Measurements from ENCODE around the gene EHD2. TPM values are rescaled to one million over a fixed set of nuclear protein-coding genes. Genes with fewer than 3 reads are reported as not detected.

EHD2 gene
- total and polyA plus RNA-seq, 2 of the 4 experiments (the other 2 are of a cell fraction), result 35.3 to 181 TPM

DNA sequence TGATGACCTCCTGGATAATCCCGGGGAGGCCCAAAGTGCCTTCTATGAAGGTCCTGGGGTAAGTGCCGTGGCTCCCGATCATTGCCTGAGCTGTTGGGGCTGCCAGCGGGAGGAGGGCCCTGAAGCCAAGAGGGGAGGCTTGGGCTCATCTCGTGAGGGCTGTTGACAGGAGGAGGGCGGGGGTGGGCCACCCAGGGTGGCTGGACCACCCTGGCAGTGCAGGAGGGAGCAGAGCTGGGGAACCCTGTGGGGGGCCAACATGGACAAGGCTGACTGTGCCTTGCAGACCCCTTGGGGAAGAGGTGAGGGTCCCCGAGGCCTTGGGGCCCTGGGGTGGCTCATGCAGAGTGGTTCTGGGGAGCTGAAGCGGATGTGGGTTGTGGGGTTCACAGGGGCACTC, 37.4 kb upstream of the EHD2 start:
- DNase-seq (no peak), ATAC-seq (ENCODE audit: low read depth) (no peak)
- Histone ChIP-seq H3K36me3 (ENCODE audit: control insufficient read depth, insufficient read depth, low read length) (peaks cover 64% of the 10 kb centered on the region), H4K91ac (ENCODE audit: insufficient read depth, low read depth, low read length) (no peak overlapping the region), H2AFZ (replicated peaks; ENCODE audit: low read length, poor library complexity) (no peak overlapping the region), H2BK20ac (ENCODE audit: low read depth, low read length) (no peak overlapping the region), H3K4me3 (ENCODE audit: insufficient read depth, low read depth, low read length) (no peak overlapping the region), H3K18ac (ENCODE audit: low read depth, low read length) (no peak overlapping the region), H2AK9ac (replicated peaks; ENCODE audit: low read depth, low read length, poor library complexity) (no peak overlapping the region), H2BK15ac (ENCODE audit: low read depth, low read length) (no peak overlapping the region), H3K27ac (ENCODE audit: insufficient read depth, low read length) (no peak overlapping the region), H4K20me1 (ENCODE audit: insufficient read depth, low read length) (peaks cover 30% of the 10 kb centered on the region), H4K8ac (ENCODE audit: low read depth in 2 of 2, low read length in 2 of 2) (no peak overlapping the region), H2BK5ac (ENCODE audit: low read depth, low read length, poor library complexity, severe bottlenecking) (no peak overlapping the region), H3K4me1 (ENCODE audit: control insufficient read depth, insufficient read depth, low read length) (no peaks in the 10 kb centered on the region), H2BK120ac (ENCODE audit: low read depth, low read length) (no peak overlapping the region), H3K9me3 (ENCODE audit: control insufficient read depth, insufficient read depth, low read length) (0 out of 2 replicates have a peak, but pooled peaks cover 2% of the 10 kb centered on the region), H3K79me1 (ENCODE audit: low read depth in 1 of 2, low read length in 2 of 2) (peaks cover 14 to 50% of the 10 kb centered on the region in 2 experiments), H3K4me2 (ENCODE audit: low read depth, low read length) (no peak overlapping the region), H3K14ac (replicated peaks; ENCODE audit: low read depth, low read length) (no peak overlapping the region), H3K56ac (ENCODE audit: extremely low read depth, insufficient read depth, low read length) (no peak overlapping the region), H3K27me3 (ENCODE audit: control insufficient read depth, insufficient read depth, low read length) (no peaks in the 10 kb centered on the region), H3K9me1 (ENCODE audit: insufficient read depth, low read length) (0 out of 2 replicates have a peak, but pooled peaks cover 7% of the 10 kb centered on the region), H3K23ac (ENCODE audit: low read depth, low read length) (no peak overlapping the region), H4K5ac (ENCODE audit: low read depth, low read length) (no peak overlapping the region), H3K9ac (ENCODE audit: low read depth, low read length) (no peak overlapping the region), H3K4ac (ENCODE audit: low read depth, low read length) (no peak overlapping the region), H2AK5ac (ENCODE audit: low read depth, low read length) (no peak overlapping the region)
- intact Hi-C loops (cut with micrococcal nuclease), result no loop called here
- dilution Hi-C loops (cut with HindIII; ENCODE audit: low sequenced_read_pairs, unreplicated experiment), result no loop called here
- no TSS peak for BruUV-seq (replicated peaks)
- ChIA-PET POLR2A (ENCODE audit: unreplicated experiment) (no interaction called here), CTCF (no interaction called here)
- in situ Hi-C loops (cut with MboI; ENCODE audit: low sequenced_read_pairs), result no loop called here
- 60% methylated on average over 1 of the region's 8 CpGs; no CpG with 5 or more reads in 1 of the 2 experiments for WGBS, 2 experiments (ENCODE audit: extremely low coverage in 2 of 2, insufficient read length in 1 of 2)
- TF ChIP-seq NFE2L2 (IDR thresholded peaks at IDR 0.05; ENCODE audit: low read depth, low read length) (no peak), BHLHE40 (IDR thresholded peaks at IDR 0.05; ENCODE audit: low read depth, low read length) (no peak), MXI1 (IDR thresholded peaks at IDR 0.05; ENCODE audit: borderline replicate concordance, low read depth, low read length) (no peak), FOS (IDR thresholded peaks at IDR 0.05; ENCODE audit: low read depth, low read length) (no peak)

Data from IMR-90 (cell line).